Neuronal stem cell (in vitro differentiated cells): ENCODE measurements around the gene CYP2D6.
"Not testable (repeated sequence)": the region's sequence is repeated elsewhere in the genome, so short reads cannot be mapped to it uniquely, and the experiment has no call there.

Experiments used
- DNase-seq: peaks from one replicate; pipeline ENCODE4 v3.0.0-alpha.2; 2013; ENCODE audit warnings: low spot score
- H2AFZ ChIP-seq: one replicate; pipeline ENCODE4 v1.6.1; 2013; ENCODE audit warnings: mild to moderate bottlenecking, low read length, inconsistent platforms
- H2AK5ac ChIP-seq: 2 replicates; pipeline ENCODE4 v1.6.1; 2013; ENCODE audit warnings: low read depth, mild to moderate bottlenecking, inconsistent platforms, low read length, moderate library complexity, mixed read lengths
- H2BK120ac ChIP-seq: 2 replicates; pipeline ENCODE4 v1.6.1; 2013; ENCODE audit warnings: low read depth, mild to moderate bottlenecking, inconsistent platforms, low read length, moderate library complexity, mixed read lengths
- H2BK12ac ChIP-seq: one replicate; pipeline ENCODE4 v1.6.1; 2013; ENCODE audit warnings: low read length, inconsistent platforms
- H2BK15ac ChIP-seq: 2 replicates; pipeline ENCODE4 v1.6.1; 2013; ENCODE audit warnings: mild to moderate bottlenecking, low read length, inconsistent platforms, mixed read lengths
- H2BK5ac ChIP-seq: one replicate; pipeline ENCODE4 v1.6.1; 2013; ENCODE audit warnings: inconsistent platforms, mild to moderate bottlenecking, low read length, moderate library complexity
- H3K14ac ChIP-seq: one replicate; pipeline ENCODE4 v1.6.1; 2013; ENCODE audit warnings: low read length, inconsistent platforms
- H3K18ac ChIP-seq: 2 replicates; pipeline ENCODE4 v1.6.1; 2013; ENCODE audit warnings: low read length, inconsistent platforms
- H3K23ac ChIP-seq: 2 replicates; pipeline ENCODE4 v1.6.1; 2013; ENCODE audit warnings: low read depth, mild to moderate bottlenecking, mixed read lengths, low read length, inconsistent platforms; ENCODE audit not compliant: poor library complexity
- H3K27ac ChIP-seq: replicated peaks from 3 replicates; pipeline ENCODE4 v1.5.1; 2013; ENCODE audit warnings: low read length, inconsistent platforms
- H3K27me3 ChIP-seq, 3 experiments: 2 replicates each; pipeline ENCODE4 v1.6.1; 2013; ENCODE audit warnings: low read length in 3 of 3, mild to moderate bottlenecking in 2 of 3, inconsistent platforms in 1 of 3, low read depth in 1 of 3, mixed read lengths in 1 of 3, moderate library complexity in 1 of 3; ENCODE audit not compliant: control insufficient read depth in 3 of 3, insufficient read depth in 3 of 3
- H3K36me3 ChIP-seq, 2 donors: replicated peaks in 1 of 2; 2 replicates each; pipeline ENCODE4 v1.6.1; 2013; ENCODE audit warnings: low read length in 2 of 2; ENCODE audit not compliant: control insufficient read depth in 2 of 2, insufficient read depth in 2 of 2
- H3K4ac ChIP-seq: 2 replicates; pipeline ENCODE4 v1.6.1; 2013; ENCODE audit warnings: inconsistent platforms, mild to moderate bottlenecking, low read length, moderate library complexity
- H3K4me1 ChIP-seq, 2 donors: 1 replicate in 1 of 2; 2 replicates in 1 of 2; pipeline ENCODE4 v1.6.1; 2013; ENCODE audit warnings: low read length in 2 of 2, low read depth in 1 of 2; ENCODE audit not compliant: control insufficient read depth in 2 of 2, insufficient read depth in 1 of 2
- H3K4me2 ChIP-seq: one replicate; pipeline ENCODE4 v1.6.1; 2013; ENCODE audit warnings: mild to moderate bottlenecking, low read length, inconsistent platforms; ENCODE audit not compliant: insufficient read depth, poor library complexity, severe bottlenecking
- H3K4me3 ChIP-seq, 2 donors: 2 replicates each; pipeline ENCODE4 v1.5.1; 2013; ENCODE audit warnings: low read length in 2 of 2, mild to moderate bottlenecking in 2 of 2, inconsistent platforms in 1 of 2, moderate library complexity in 1 of 2
- H3K79me1 ChIP-seq: one replicate; pipeline ENCODE4 v1.6.1; 2013; ENCODE audit warnings: low read depth, mild to moderate bottlenecking, inconsistent platforms, low read length, moderate library complexity
- H3K9ac ChIP-seq: one replicate; pipeline ENCODE4 v1.6.1; 2013; ENCODE audit warnings: mild to moderate bottlenecking, low read depth, low read length, inconsistent platforms; ENCODE audit not compliant: poor library complexity
- H3K9me3 ChIP-seq, 2 donors: replicated peaks in 1 of 2; 2 replicates each; pipeline versions ENCODE3 to v1.6.1; 2013; ENCODE audit warnings: low read length in 2 of 2, mild to moderate bottlenecking in 2 of 2, inconsistent platforms in 1 of 2, low read depth in 1 of 2, mixed read lengths in 1 of 2, moderate library complexity in 1 of 2; ENCODE audit not compliant: control insufficient read depth in 2 of 2, insufficient read depth in 1 of 2
- H4K8ac ChIP-seq: one replicate; pipeline ENCODE4 v1.6.1; 2013; ENCODE audit warnings: low read depth, mild to moderate bottlenecking, inconsistent platforms, low read length, moderate library complexity
- H4K91ac ChIP-seq: one replicate; pipeline ENCODE4 v1.6.1; 2013; ENCODE audit warnings: low read length, low read depth, mild to moderate bottlenecking, inconsistent platforms; ENCODE audit not compliant: poor library complexity
- WGBS, 2 donors: extraction: QIAGEN DNeasy Blood & Tissue Kit; methylation state at CpG; one replicate each; pipeline ENCODE4 v1.1.7; 2013; ENCODE audit warnings: missing lambda C conversion rate in 2 of 2, mixed read lengths in 1 of 2; ENCODE audit not compliant: insufficient read length in 2 of 2, insufficient replicate concordance in 1 of 2; ENCODE audit errors: extremely low coverage in 2 of 2; 5-methylcytosine and 5-hydroxymethylcytosine counted together

The CYP2D6 gene

DNA sequence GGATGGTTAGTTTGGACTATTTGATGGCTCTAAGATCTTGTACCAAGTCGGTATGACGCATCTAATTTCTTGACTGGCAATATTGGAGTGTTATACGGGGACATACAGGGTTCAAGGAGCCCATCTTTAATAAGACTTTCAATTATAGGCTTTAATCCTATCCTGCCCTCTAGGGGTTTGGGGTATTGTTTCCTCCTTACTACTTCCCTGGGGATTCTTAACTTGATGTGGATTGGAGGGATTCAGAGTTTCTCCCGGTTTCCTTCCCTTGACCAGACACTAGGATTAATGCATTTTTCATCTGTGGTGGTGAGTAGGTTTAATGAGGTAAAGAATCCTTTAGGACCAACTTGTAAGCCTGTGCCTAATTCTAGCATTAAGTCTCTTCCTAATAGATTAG lies 18.8 kb downstream of the CYP2D6 start:
- Histone ChIP-seq H3K18ac (no peak overlapping the region), H2BK5ac (no peak overlapping the region), H4K8ac (no peak overlapping the region), H3K14ac (no peak overlapping the region), H2AFZ (no peak overlapping the region), H4K91ac (no peak overlapping the region), H3K79me1 (no peaks in the 10 kb centered on the region), H2BK120ac (no peak overlapping the region), H3K9me3 (peaks cover 10 to 21% of the 10 kb centered on the region in 2 donors), H3K4ac (no peak overlapping the region), H3K9ac (no peak overlapping the region), H3K23ac (no peak overlapping the region), H3K27me3 (peaks cover 0 to 2% (median 0%) of the 10 kb centered on the region in 3 experiments), H3K36me3 (peaks cover 0 to 3% of the 10 kb centered on the region in 2 donors), H2AK5ac (no peak overlapping the region), H2BK15ac (no peak overlapping the region), H3K4me1 (no peaks in the 10 kb centered on the region), H3K27ac (no peak overlapping the region), H3K4me3 (no peak overlapping the region), H2BK12ac (no peak overlapping the region), H3K4me2 (no peak overlapping the region)
- no peak for DNase-seq
- WGBS, 2 donors, result no CpG with 5 or more reads among the region's 4 CpGs

- no peak overlapping the region for H2AFZ ChIP-seq
- no CpG with 5 or more reads among the region's 18 CpGs for WGBS, 2 donors
- no peak overlapping the region for H4K8ac ChIP-seq
These were observed 21.8 kb downstream of the CYP2D6 start for GRCh38 chr22:42108848-42109247.

GRCh38 chr22:42104332-42104860 lies 26.2 kb downstream of the CYP2D6 start:
- not testable (repeated sequence) for H2BK5ac ChIP-seq, H3K9ac ChIP-seq, H4K91ac ChIP-seq, H3K36me3 ChIP-seq, H4K8ac ChIP-seq, H2BK15ac ChIP-seq, H3K4me2 ChIP-seq, H2BK120ac ChIP-seq, H3K79me1 ChIP-seq, H3K14ac ChIP-seq, H2AFZ ChIP-seq, H3K27ac ChIP-seq, H3K23ac ChIP-seq, H3K27me3 ChIP-seq, H2BK12ac ChIP-seq, H2AK5ac ChIP-seq, H3K4me3 ChIP-seq, H3K4me1 ChIP-seq, H3K18ac ChIP-seq, H3K4ac ChIP-seq, DNase-seq
- peaks cover 2 to 35% of the 10 kb centered on the region in 2 donors for H3K9me3 ChIP-seq
- WGBS, 2 donors, result no CpG with 5 or more reads among the region's 6 CpGs

More at GRCh38 chr22:42108848-42109247, 21.8 kb downstream of the CYP2D6 start:
- H3K4me1 ChIP-seq, result no peaks in the 10 kb centered on the region
- no peak for DNase-seq
- H3K36me3 ChIP-seq, result no peaks in the 10 kb centered on the region
- peak overlapping the region; percentile 4 for H3K4me2 ChIP-seq
- no peak overlapping the region for H2BK12ac ChIP-seq
- H3K4ac ChIP-seq, result no peak overlapping the region
- H4K91ac ChIP-seq, result no peak overlapping the region
- H2BK15ac ChIP-seq, result no peak overlapping the region
- no peak overlapping the region for H2BK5ac ChIP-seq
- H3K79me1 ChIP-seq, result no peaks in the 10 kb centered on the region
- no peaks in the 10 kb centered on the region for H3K27me3 ChIP-seq
- peaks cover 2 to 21% of the 10 kb centered on the region in 2 donors for H3K9me3 ChIP-seq
- no peak overlapping the region for H2BK120ac ChIP-seq
- H3K14ac ChIP-seq, result no peak overlapping the region
- H2AK5ac ChIP-seq, result no peak overlapping the region
- no peak overlapping the region for H3K4me3 ChIP-seq
- no peak overlapping the region for H3K23ac ChIP-seq
- no peak overlapping the region for H3K9ac ChIP-seq
- H3K27ac ChIP-seq, result no peak overlapping the region
- no peak overlapping the region for H3K18ac ChIP-seq

GRCh38 chr22:42101199-42101598 lies 29.4 kb downstream of the CYP2D6 start:
- H3K27me3 ChIP-seq, result no peaks in the 10 kb centered on the region
- WGBS, 2 donors, result no CpG with 5 or more reads among the region's 3 CpGs
- H3K4ac ChIP-seq, result no peak overlapping the region
- no peak overlapping the region for H4K91ac ChIP-seq
- H2AFZ ChIP-seq, result no peak overlapping the region
- H2BK12ac ChIP-seq, result no peak overlapping the region
- no peak overlapping the region for H2AK5ac ChIP-seq
- H2BK120ac ChIP-seq, result no peak overlapping the region
- DNase-seq, result no peak
- no peak overlapping the region for H3K4me3 ChIP-seq
- no peak overlapping the region for H3K4me2 ChIP-seq
- no peaks in the 10 kb centered on the region for H3K4me1 ChIP-seq
- H2BK5ac ChIP-seq, result no peak overlapping the region
- H3K9me3 ChIP-seq, result peaks cover 4 to 42% of the 10 kb centered on the region in 2 donors
- no peak overlapping the region for H3K27ac ChIP-seq
- no peak overlapping the region for H3K9ac ChIP-seq
- no peak overlapping the region for H3K14ac ChIP-seq
- no peak overlapping the region for H2BK15ac ChIP-seq
- peaks cover 3% of the 10 kb centered on the region for H3K79me1 ChIP-seq
- no peak overlapping the region for H4K8ac ChIP-seq
- H3K23ac ChIP-seq, result no peak overlapping the region
- H3K18ac ChIP-seq, result no peak overlapping the region
- H3K36me3 ChIP-seq, result no peaks in the 10 kb centered on the region
